ENCODE results near the gene SLC8A1.
"Not testable (repeated sequence)": the region's sequence is repeated elsewhere in the genome, so short reads cannot be mapped to it uniquely, and the experiment has no call there.

The SLC8A1 gene

GRCh38 chr2:40097691-40098385 is 354.1 kb downstream of the SLC8A1 start:
- no peak for DNase-seq

DNA sequence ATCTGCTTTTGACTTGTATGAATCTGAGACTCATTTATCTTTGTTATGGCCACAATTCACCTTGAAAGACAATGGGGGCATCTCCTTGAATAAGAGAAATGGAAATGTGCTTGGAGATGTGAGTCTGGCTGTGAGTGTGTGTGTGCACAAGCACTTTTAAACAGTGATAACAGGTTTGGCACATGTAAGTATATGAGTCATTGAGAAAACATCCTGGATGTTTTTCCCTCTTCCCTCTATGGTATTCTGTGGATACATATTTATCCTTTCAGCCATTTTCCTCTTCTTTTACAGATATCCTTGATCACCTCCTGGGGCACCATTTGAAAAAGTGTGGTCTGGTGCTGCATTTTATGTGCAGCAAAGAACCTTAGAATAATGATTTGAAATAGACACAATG is 355.5 kb downstream of the SLC8A1 start:
- peak; percentile 32 for DNase-seq

GRCh38 chr2:40095000-40095399 is 356.9 kb downstream of the SLC8A1 start:
- peak; percentile 81 for DNase-seq

DNA sequence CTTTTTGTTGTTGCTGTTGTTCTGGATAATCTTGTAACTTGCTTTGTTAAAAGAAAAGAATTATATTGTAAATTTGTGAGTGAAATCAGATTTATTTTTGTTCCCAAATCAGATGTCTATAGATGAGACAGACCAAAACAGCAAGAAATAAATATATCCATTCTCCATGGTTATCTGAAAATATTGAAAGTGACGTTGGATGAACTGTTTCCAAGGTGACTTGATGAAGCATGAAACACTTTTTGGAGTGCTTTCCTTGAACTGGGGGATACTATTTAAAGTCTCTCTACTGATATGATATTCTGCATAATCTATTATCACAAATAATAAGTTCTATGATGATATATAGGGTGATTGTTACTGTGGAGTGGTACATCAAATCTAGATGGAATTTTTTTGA is 357.4 kb downstream of the SLC8A1 start:
- no peak for DNase-seq

DNA sequence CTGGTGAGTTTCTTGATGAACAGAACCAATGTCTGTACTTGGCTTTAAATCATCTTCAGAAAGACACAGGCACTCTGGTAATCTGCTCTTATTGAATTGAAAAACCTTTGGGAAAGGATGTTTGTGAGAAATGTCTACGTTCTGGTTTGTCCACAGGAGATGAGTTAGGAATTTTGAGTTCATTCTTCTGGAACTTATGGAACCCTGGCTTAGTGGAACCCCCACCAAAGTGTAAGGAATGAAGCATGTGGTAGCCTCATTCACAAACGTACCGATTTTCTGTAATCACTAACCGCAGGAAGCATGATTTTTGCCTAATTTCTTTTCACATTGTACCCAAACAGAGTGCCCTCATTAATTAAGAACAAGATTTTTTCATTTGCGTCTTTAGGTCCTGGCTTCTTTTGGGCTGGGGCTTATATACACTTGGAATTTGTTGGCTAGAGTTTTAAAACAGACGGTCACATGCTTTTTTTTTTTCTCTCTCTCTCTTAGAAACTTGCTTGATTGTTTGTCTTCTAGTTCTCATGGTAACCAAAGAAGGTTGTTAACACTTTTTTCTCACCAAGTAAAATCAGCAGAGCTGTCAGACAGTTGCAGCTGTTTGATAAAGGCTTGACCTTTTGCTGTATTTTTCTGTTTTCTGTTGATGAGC is 358.7 kb downstream of the SLC8A1 start:
- DNase-seq = peak; percentile 49

DNA sequence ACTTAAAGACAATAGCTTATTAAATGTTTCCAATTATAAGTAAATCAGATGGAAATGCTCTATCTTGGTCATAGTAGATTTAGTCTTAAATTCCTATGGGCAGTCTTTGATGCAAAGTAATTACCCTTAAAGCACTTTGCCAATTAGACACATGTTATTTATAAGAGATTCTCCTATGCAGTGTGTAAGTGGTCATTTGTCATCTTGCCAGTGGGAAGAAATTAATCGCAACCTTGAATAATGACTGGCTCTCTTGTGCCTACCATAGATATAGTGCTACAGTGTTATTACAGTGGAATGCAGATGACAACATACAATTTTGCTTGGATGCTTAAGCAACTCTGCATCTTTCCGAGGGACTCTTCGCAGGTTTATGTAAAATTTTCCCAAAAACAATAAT is 361.8 kb downstream of the SLC8A1 start:
- DNase-seq = peak; percentile 24

GRCh38 chr2:40087927-40088326 is 364.0 kb downstream of the SLC8A1 start:
- no peak for DNase-seq

- DNase-seq = no peak
Observed at GRCh38 chr2:40087434-40087833, 364.5 kb downstream of the SLC8A1 start.

DNA sequence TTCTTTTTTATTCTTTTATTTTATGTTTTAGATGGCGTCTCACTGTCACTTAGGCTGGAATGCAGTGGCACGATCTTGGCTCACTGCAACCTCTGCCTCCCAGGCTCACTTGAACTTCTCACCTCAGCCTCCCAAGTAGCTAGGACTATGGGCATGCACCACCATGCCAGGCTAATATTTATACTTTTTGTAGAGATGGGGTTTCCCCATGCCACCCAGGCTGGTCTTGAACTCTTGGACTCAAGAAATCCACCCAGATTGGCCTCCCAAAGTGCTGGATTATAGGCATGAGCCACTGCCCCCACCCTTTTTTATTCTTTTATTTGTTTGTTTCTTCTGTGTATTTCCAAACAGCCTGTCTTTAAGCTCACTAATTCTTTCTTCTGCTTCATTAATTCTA is 366.1 kb downstream of the SLC8A1 start:
- DNase-seq = no peak

GRCh38 chr2:40073336-40073735 is 378.6 kb downstream of the SLC8A1 start:
- not testable (repeated sequence) for DNase-seq

- no peak for DNase-seq
Observed at GRCh38 chr2:40072442-40073232, 379.3 kb downstream of the SLC8A1 start.

DNA sequence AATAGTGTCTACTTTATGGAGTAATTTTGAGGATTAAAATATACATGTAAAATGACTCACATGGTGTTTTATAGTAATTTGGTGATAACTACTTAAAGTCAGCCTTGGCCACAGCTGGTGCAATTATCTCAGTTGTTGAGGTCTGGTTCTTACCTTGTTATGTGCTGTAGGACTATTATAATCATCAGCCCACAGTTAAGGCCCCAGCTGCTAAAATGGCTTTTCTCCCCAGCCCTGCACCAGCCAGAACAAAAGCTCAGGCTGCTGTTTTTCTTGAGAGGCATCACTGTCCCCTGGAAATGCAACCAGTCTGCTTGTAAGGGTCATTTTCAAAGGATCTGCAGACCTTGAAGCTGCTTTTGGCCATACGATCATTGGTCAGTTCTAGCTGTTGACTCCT is 389.5 kb downstream of the SLC8A1 start:
- DNase-seq = no peak

- DNase-seq = no peak
Observed at GRCh38 chr2:40049781-40050180, 402.1 kb downstream of the SLC8A1 start.

GRCh38 chr2:40048506-40048905 is 403.4 kb downstream of the SLC8A1 start:
- no peak for DNase-seq

GRCh38 chr2:40047406-40047805 is 404.5 kb downstream of the SLC8A1 start:
- no peak for DNase-seq
